Measurements from ENCODE around the gene TARS3.

Gene TARS3

DNA sequence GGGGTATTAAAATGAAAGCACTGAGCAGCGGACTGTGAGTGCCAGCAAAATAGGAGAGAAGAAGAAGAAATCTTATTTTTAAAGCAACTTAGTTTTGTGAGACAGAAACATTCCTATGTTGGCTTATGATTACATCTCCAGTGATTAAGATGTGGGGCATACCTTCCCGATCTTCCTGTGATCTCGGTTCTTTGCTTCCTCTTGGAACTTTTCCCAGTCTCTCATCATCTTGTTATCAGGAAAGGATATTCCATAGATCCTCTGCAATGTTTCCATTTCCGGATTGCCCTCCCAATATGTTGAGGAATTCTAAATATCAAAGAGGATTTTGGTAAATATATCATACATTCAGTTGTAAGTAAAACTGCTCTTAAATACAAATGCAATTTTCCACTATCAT, 22.2 kb downstream of the TARS3 start:
- no CpG with 5 or more reads among the region's 4 CpGs for WGBS (ENCODE audit: insufficient coverage, insufficient read length)
- H3K4me3 ChIP-seq (ENCODE audit: low read length), result no peak overlapping the region
- DNase-seq (ENCODE audit: low read depth, low spot score), result no peak
- no peaks in the 10 kb centered on the region for H3K4me1 ChIP-seq (ENCODE audit: control insufficient read depth, insufficient read depth, low read length)
- no peak overlapping the region for H3K27ac ChIP-seq (ENCODE audit: low read length)
- no peaks in the 10 kb centered on the region for H3K27me3 ChIP-seq (ENCODE audit: control insufficient read depth, insufficient read depth, low read length)
- no peaks in the 10 kb centered on the region for H3K9me3 ChIP-seq (ENCODE audit: control insufficient read depth, insufficient read depth, low read length)
- H3K36me3 ChIP-seq (ENCODE audit: control insufficient read depth, insufficient read depth, low read length), result no peaks in the 10 kb centered on the region; the same call in 1 of the 2 replicates

DNA sequence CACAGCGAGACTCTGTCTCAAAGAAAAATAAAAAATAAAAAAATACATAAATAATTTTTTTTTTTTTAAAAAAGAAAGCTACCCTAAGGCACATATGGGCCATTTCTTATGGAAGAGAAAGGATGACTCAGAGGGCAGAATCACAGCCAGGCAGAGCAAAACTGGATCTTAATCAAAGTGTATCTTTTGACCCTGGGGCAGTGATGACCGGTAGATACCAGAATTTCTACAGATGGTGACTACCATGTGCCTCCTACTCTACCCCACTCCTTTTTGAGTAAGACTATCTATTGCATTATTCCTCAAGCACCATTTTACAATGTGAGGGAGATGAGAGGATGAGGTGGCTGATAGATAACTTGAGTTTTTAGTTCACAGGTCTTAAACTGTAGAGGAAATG, 26.0 kb downstream of the TARS3 start:
- H3K4me1 ChIP-seq (ENCODE audit: control insufficient read depth, insufficient read depth, low read length), result no peaks in the 10 kb centered on the region
- H3K27ac ChIP-seq (ENCODE audit: low read length), result no peak overlapping the region
- no peaks in the 10 kb centered on the region for H3K27me3 ChIP-seq (ENCODE audit: control insufficient read depth, insufficient read depth, low read length)
- H3K9me3 ChIP-seq (ENCODE audit: control insufficient read depth, insufficient read depth, low read length), result no peaks in the 10 kb centered on the region
- no peak overlapping the region for H3K4me3 ChIP-seq (ENCODE audit: low read length)
- DNase-seq (ENCODE audit: low read depth, low spot score), result no peak
- no CpG with 5 or more reads among the region's 2 CpGs for WGBS (ENCODE audit: insufficient coverage, insufficient read length)
- no peaks in the 10 kb centered on the region; the same call in 1 of the 2 replicates for H3K36me3 ChIP-seq (ENCODE audit: control insufficient read depth, insufficient read depth, low read length)

DNA sequence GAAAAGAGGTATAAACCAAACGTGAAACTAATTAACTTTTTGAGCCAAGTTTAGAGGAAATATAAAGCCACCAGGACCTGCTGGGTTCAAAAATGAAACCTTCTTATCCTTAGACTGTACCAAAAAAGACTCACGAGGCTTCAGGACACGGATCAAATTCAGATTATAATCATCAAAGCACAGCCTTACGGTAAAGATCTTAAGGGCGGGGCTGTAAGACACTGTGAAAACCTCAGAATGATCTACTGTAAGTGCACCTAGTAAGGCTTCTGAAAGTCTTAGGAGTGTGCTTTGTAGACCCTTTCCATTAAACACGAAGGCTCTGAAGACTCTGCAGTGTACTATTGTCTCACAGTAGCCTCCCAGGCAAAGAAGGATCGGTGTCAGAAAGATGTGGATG, 26.8 kb downstream of the TARS3 start:
- no peaks in the 10 kb centered on the region for H3K4me1 ChIP-seq (ENCODE audit: control insufficient read depth, insufficient read depth, low read length)
- no peak overlapping the region for H3K27ac ChIP-seq (ENCODE audit: low read length)
- no peaks in the 10 kb centered on the region for H3K9me3 ChIP-seq (ENCODE audit: control insufficient read depth, insufficient read depth, low read length)
- H3K27me3 ChIP-seq (ENCODE audit: control insufficient read depth, insufficient read depth, low read length), result no peaks in the 10 kb centered on the region
- no CpG with 5 or more reads among the region's 7 CpGs for WGBS (ENCODE audit: insufficient coverage, insufficient read length)
- no peaks in the 10 kb centered on the region; the same call in 1 of the 2 replicates for H3K36me3 ChIP-seq (ENCODE audit: control insufficient read depth, insufficient read depth, low read length)
- DNase-seq (ENCODE audit: low read depth, low spot score), result no peak
- no peak overlapping the region for H3K4me3 ChIP-seq (ENCODE audit: low read length)

DNA sequence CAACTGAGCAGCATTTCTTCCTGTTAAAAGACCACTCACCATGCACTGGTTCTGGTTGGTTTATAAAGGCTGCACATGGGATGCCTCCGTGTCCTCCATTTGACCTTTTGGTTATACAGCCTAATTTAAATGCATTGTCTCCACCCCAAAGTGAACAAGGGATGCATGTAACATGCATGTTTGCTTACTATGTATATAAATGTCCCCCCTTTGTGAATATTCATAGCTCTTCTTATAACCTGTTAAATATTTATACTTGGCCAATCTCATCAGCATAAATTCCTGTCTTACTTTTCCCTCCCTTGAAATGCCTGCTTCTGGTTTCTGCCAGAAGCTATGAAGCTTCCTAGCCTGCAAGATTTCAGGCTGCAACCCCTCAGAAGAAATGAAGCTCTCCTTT, 27.4 kb downstream of the TARS3 start:
- Histone ChIP-seq H3K4me3 (ENCODE audit: low read length) (no peak overlapping the region), H3K27ac (ENCODE audit: low read length) (no peak overlapping the region), H3K36me3 (ENCODE audit: control insufficient read depth, insufficient read depth, low read length) (no peaks in the 10 kb centered on the region; the same call in 1 of the 2 replicates), H3K27me3 (ENCODE audit: control insufficient read depth, insufficient read depth, low read length) (no peaks in the 10 kb centered on the region), H3K9me3 (ENCODE audit: control insufficient read depth, insufficient read depth, low read length) (no peaks in the 10 kb centered on the region), H3K4me1 (ENCODE audit: control insufficient read depth, insufficient read depth, low read length) (no peaks in the 10 kb centered on the region)
- WGBS (ENCODE audit: insufficient coverage, insufficient read length), result no CpG with 5 or more reads among the region's 1 CpG
- no peak for DNase-seq (ENCODE audit: low read depth, low spot score)

DNA sequence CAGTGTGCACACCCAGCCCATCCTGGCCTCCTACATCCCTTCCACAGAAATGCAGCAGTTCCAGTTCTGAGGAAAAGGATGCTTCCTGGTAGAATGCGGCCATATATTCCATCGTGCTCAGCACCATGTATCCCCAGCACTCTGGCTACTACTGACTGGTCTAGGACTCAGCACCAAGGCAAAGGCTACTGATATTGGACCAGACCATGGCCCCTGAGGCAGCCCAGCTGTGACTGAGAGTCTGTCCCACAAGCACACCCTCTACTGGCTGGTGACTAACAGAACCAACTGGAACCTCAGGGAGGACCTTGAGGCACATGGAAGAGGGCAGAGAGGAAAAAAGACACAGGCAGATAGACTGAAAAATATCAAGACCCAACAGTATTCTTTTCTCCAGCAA, 30.0 kb downstream of the TARS3 start:
- H3K9me3 ChIP-seq (ENCODE audit: control insufficient read depth, insufficient read depth, low read length), result no peaks in the 10 kb centered on the region
- WGBS (ENCODE audit: insufficient coverage, insufficient read length), result no CpG with 5 or more reads among the region's 2 CpGs
- H3K27ac ChIP-seq (ENCODE audit: low read length), result no peak overlapping the region
- H3K4me3 ChIP-seq (ENCODE audit: low read length), result no peak overlapping the region
- DNase-seq (ENCODE audit: low read depth, low spot score), result no peak
- no peaks in the 10 kb centered on the region for H3K4me1 ChIP-seq (ENCODE audit: control insufficient read depth, insufficient read depth, low read length)
- H3K27me3 ChIP-seq (ENCODE audit: control insufficient read depth, insufficient read depth, low read length), result no peaks in the 10 kb centered on the region
- H3K36me3 ChIP-seq (ENCODE audit: control insufficient read depth, insufficient read depth, low read length), result no peaks in the 10 kb centered on the region

DNA sequence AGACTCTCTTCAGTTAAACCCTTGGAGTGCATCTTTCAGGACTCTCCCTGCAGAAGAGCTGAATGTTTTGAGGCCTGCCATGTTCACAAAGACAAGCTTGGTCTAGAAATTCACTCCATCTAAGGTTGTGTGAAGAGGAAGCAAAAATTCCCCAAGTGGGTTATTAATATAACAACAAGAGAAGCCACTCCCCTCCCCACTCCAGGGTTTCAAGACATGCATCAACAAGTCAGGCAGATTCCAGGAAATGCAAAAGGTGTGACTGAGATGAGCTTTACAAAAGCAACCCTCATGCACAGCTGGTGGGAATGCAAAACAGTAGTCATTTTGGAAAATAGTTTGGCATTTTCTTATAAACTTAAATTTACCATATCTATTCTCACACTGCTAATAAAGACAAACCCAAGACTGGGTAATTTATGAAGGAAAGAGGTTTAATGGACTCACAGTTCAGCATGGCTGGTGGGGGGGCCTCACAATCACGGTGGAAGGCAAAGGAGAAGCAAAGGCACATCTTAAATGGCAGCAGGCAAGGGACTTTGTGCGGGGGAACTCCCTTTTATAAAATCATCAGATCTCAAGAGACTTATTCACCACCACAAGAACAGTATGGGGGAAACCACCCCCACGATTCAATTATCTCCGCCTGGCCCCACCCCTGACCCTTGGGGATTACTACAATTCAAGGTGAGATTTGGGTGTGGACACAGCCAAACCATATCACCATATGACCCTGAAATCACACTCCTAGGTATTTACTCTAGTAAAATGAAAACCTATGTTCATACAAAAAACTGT, 31.3 kb downstream of the TARS3 start:
- Histone ChIP-seq H3K27ac (ENCODE audit: low read length) (no peak overlapping the region), H3K4me3 (ENCODE audit: low read length) (no peak overlapping the region), H3K4me1 (ENCODE audit: control insufficient read depth, insufficient read depth, low read length) (no peaks in the 10 kb centered on the region), H3K27me3 (ENCODE audit: control insufficient read depth, insufficient read depth, low read length) (no peaks in the 10 kb centered on the region), H3K9me3 (ENCODE audit: control insufficient read depth, insufficient read depth, low read length) (no peaks in the 10 kb centered on the region), H3K36me3 (ENCODE audit: control insufficient read depth, insufficient read depth, low read length) (no peaks in the 10 kb centered on the region)
- WGBS (ENCODE audit: insufficient coverage, insufficient read length), result no CpG with 5 or more reads among the region's 4 CpGs
- DNase-seq (ENCODE audit: low read depth, low spot score), result no peak

DNA sequence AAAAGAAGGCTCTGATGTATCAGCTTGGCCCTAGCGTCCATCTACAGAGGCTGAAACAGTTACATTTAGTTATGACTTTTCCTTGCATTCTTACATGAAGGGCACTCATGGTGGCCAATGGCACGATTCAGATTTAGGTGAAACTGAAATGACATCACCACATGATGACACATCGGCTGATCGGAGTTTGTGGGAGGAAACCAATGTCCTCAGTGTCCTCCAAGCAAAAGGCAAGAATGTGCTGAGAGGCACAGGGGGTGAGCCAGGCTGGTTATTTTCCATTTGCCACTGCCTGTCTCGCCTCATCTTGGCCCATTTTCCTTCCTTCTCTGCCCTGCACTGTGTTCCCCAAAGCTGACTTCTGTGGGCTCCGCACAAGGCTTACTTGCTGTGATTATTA, 34.4 kb downstream of the TARS3 start:
- Histone ChIP-seq H3K9me3 (ENCODE audit: control insufficient read depth, insufficient read depth, low read length) (no peaks in the 10 kb centered on the region), H3K4me1 (ENCODE audit: control insufficient read depth, insufficient read depth, low read length) (no peaks in the 10 kb centered on the region), H3K36me3 (ENCODE audit: control insufficient read depth, insufficient read depth, low read length) (no peaks in the 10 kb centered on the region), H3K4me3 (ENCODE audit: low read length) (no peak overlapping the region), H3K27me3 (ENCODE audit: control insufficient read depth, insufficient read depth, low read length) (no peaks in the 10 kb centered on the region), H3K27ac (ENCODE audit: low read length) (no peak overlapping the region)
- WGBS (ENCODE audit: insufficient coverage, insufficient read length), result no CpG with 5 or more reads among the region's 6 CpGs
- DNase-seq (ENCODE audit: low read depth, low spot score), result no peak

DNA sequence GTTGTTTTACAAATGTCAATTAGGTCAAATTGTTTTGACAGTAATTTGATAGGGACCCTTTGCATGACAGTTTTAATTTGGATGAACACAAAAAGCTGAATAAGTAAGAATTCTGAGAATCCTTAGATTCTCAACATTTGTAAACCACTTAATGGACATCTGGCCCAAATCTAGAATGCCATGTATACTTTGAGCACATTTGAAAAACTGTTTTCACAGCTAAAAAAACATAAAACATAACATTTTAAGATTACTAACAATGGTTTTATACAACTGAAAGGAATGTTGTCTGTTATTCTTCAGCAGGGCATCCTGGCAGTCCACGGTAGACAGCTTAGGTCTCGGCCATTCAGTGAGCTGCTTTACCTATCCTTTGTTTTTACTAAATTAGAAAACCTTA, 37.6 kb downstream of the TARS3 start:
- Histone ChIP-seq H3K36me3 (ENCODE audit: control insufficient read depth, insufficient read depth, low read length) (no peaks in the 10 kb centered on the region), H3K4me1 (ENCODE audit: control insufficient read depth, insufficient read depth, low read length) (no peaks in the 10 kb centered on the region), H3K27ac (ENCODE audit: low read length) (no peak overlapping the region), H3K9me3 (ENCODE audit: control insufficient read depth, insufficient read depth, low read length) (no peaks in the 10 kb centered on the region), H3K27me3 (ENCODE audit: control insufficient read depth, insufficient read depth, low read length) (no peaks in the 10 kb centered on the region), H3K4me3 (ENCODE audit: low read length) (no peak overlapping the region)
- no peak for DNase-seq (ENCODE audit: low read depth, low spot score)
- WGBS (ENCODE audit: insufficient coverage, insufficient read length), result no CpG with 5 or more reads among the region's 2 CpGs

DNA sequence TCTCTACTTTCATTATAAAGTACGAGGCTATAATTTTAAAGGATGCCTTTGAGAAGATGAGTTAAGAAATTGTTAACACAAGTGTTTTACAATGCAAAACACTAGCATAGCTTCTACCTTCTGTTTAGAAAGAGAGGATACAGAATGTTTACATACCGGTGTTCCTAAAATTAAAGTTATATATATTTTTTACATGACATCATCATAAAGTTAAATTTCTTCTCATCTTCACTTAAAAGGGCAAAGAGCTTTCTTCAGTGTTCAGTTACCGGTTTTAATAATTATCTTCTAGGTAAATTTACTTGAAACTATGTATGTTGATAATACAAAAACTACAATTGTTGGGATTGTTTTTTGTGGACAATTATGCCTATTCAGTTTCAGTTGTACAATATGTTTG, 39.4 kb downstream of the TARS3 start:
- Histone ChIP-seq H3K9me3 (ENCODE audit: control insufficient read depth, insufficient read depth, low read length) (no peaks in the 10 kb centered on the region), H3K4me1 (ENCODE audit: control insufficient read depth, insufficient read depth, low read length) (no peaks in the 10 kb centered on the region), H3K27ac (ENCODE audit: low read length) (no peak overlapping the region), H3K4me3 (ENCODE audit: low read length) (no peak overlapping the region), H3K27me3 (ENCODE audit: control insufficient read depth, insufficient read depth, low read length) (no peaks in the 10 kb centered on the region), H3K36me3 (ENCODE audit: control insufficient read depth, insufficient read depth, low read length) (no peaks in the 10 kb centered on the region)
- no CpG with 5 or more reads among the region's 3 CpGs for WGBS (ENCODE audit: insufficient coverage, insufficient read length)
- DNase-seq (ENCODE audit: low read depth, low spot score), result no peak

DNA sequence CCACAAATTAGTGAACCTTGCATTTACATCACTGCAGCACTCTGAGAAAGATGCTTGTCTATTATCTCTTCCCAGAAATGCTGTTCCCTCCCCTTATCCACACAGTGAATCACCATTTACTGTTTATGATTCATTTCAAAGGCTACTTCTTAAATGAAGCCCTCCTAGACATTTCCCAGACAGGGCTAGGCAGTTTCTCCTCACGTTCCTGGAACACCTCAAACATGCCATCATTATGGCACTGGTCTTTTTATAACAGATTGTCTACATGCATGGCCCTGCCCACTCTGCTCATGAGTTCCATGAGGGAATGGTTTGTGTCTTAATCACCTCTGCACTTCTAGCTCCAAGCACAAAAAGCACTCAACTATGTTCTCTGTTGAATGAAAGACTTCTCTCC, 39.9 kb downstream of the TARS3 start:
- DNase-seq (ENCODE audit: low read depth, low spot score), result no peak
- WGBS (ENCODE audit: insufficient coverage, insufficient read length), result no CpG with 5 or more reads among the region's 1 CpG
- no peak overlapping the region for H3K4me3 ChIP-seq (ENCODE audit: low read length)
- no peaks in the 10 kb centered on the region for H3K36me3 ChIP-seq (ENCODE audit: control insufficient read depth, insufficient read depth, low read length)
- H3K27ac ChIP-seq (ENCODE audit: low read length), result no peak overlapping the region
- no peaks in the 10 kb centered on the region for H3K9me3 ChIP-seq (ENCODE audit: control insufficient read depth, insufficient read depth, low read length)
- no peaks in the 10 kb centered on the region for H3K27me3 ChIP-seq (ENCODE audit: control insufficient read depth, insufficient read depth, low read length)
- H3K4me1 ChIP-seq (ENCODE audit: control insufficient read depth, insufficient read depth, low read length), result no peaks in the 10 kb centered on the region

DNA sequence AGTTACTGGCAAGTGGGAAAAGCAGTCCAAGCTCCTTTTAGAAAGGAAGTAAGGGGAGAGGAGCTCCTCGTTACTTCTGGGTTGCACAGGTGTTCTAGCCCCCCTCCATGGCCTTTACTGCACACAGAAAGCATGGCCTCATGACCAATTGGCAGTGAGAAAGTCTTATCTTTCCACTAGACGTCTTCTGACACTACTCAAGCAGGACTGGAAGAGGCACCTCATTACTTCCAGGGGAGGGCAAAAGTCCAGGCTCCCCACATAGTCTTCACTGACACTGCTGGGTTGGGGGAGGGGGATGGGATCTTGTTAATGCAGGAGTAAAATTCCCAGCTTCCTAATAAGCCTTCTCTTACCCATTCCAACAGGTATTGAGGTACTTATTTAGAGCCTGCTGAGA, 44.5 kb downstream of the TARS3 start:
- Histone ChIP-seq H3K36me3 (ENCODE audit: control insufficient read depth, insufficient read depth, low read length) (no peaks in the 10 kb centered on the region), H3K4me1 (ENCODE audit: control insufficient read depth, insufficient read depth, low read length) (no peaks in the 10 kb centered on the region), H3K4me3 (ENCODE audit: low read length) (no peak overlapping the region), H3K27me3 (ENCODE audit: control insufficient read depth, insufficient read depth, low read length) (no peaks in the 10 kb centered on the region), H3K27ac (ENCODE audit: low read length) (no peak overlapping the region), H3K9me3 (ENCODE audit: control insufficient read depth, insufficient read depth, low read length) (no peaks in the 10 kb centered on the region)
- no peak for DNase-seq (ENCODE audit: low read depth, low spot score)
- no CpG with 5 or more reads among the region's 2 CpGs for WGBS (ENCODE audit: insufficient coverage, insufficient read length)
